Neuronal stem cell (in vitro differentiated cells): ENCODE measurements around the gene HMGCLL1.

ENCODE experiments used
- DNase-seq: peaks from one replicate; pipeline ENCODE4 v3.0.0-alpha.2; 2013; ENCODE audit warnings: low spot score
- H2AFZ ChIP-seq: one replicate; pipeline ENCODE4 v1.6.1; 2013; ENCODE audit warnings: mild to moderate bottlenecking, low read length, inconsistent platforms
- H2AK5ac ChIP-seq: 2 replicates; pipeline ENCODE4 v1.6.1; 2013; ENCODE audit warnings: low read depth, mild to moderate bottlenecking, inconsistent platforms, low read length, moderate library complexity, mixed read lengths
- H2BK120ac ChIP-seq: 2 replicates; pipeline ENCODE4 v1.6.1; 2013; ENCODE audit warnings: low read depth, mild to moderate bottlenecking, inconsistent platforms, low read length, moderate library complexity, mixed read lengths
- H2BK12ac ChIP-seq: one replicate; pipeline ENCODE4 v1.6.1; 2013; ENCODE audit warnings: low read length, inconsistent platforms
- H2BK15ac ChIP-seq: 2 replicates; pipeline ENCODE4 v1.6.1; 2013; ENCODE audit warnings: mild to moderate bottlenecking, low read length, inconsistent platforms, mixed read lengths
- H2BK5ac ChIP-seq: one replicate; pipeline ENCODE4 v1.6.1; 2013; ENCODE audit warnings: inconsistent platforms, mild to moderate bottlenecking, low read length, moderate library complexity
- H3K14ac ChIP-seq: one replicate; pipeline ENCODE4 v1.6.1; 2013; ENCODE audit warnings: low read length, inconsistent platforms
- H3K18ac ChIP-seq: 2 replicates; pipeline ENCODE4 v1.6.1; 2013; ENCODE audit warnings: low read length, inconsistent platforms
- H3K23ac ChIP-seq: 2 replicates; pipeline ENCODE4 v1.6.1; 2013; ENCODE audit warnings: low read depth, mild to moderate bottlenecking, mixed read lengths, low read length, inconsistent platforms; ENCODE audit not compliant: poor library complexity
- H3K27ac ChIP-seq: replicated peaks from 3 replicates; pipeline ENCODE4 v1.5.1; 2013; ENCODE audit warnings: low read length, inconsistent platforms
- H3K27me3 ChIP-seq, 3 experiments: 2 replicates each; pipeline ENCODE4 v1.6.1; 2013; ENCODE audit warnings: low read length in 3 of 3, mild to moderate bottlenecking in 2 of 3, inconsistent platforms in 1 of 3, low read depth in 1 of 3, mixed read lengths in 1 of 3, moderate library complexity in 1 of 3; ENCODE audit not compliant: control insufficient read depth in 3 of 3, insufficient read depth in 3 of 3
- H3K36me3 ChIP-seq, 2 donors: replicated peaks in 1 of 2; 2 replicates each; pipeline ENCODE4 v1.6.1; 2013; ENCODE audit warnings: low read length in 2 of 2; ENCODE audit not compliant: control insufficient read depth in 2 of 2, insufficient read depth in 2 of 2
- H3K4ac ChIP-seq: 2 replicates; pipeline ENCODE4 v1.6.1; 2013; ENCODE audit warnings: inconsistent platforms, mild to moderate bottlenecking, low read length, moderate library complexity
- H3K4me1 ChIP-seq, 2 donors: 1 replicate in 1 of 2; 2 replicates in 1 of 2; pipeline ENCODE4 v1.6.1; 2013; ENCODE audit warnings: low read length in 2 of 2, low read depth in 1 of 2; ENCODE audit not compliant: control insufficient read depth in 2 of 2, insufficient read depth in 1 of 2
- H3K4me2 ChIP-seq: one replicate; pipeline ENCODE4 v1.6.1; 2013; ENCODE audit warnings: mild to moderate bottlenecking, low read length, inconsistent platforms; ENCODE audit not compliant: insufficient read depth, poor library complexity, severe bottlenecking
- H3K4me3 ChIP-seq, 2 donors: 2 replicates each; pipeline ENCODE4 v1.5.1; 2013; ENCODE audit warnings: low read length in 2 of 2, mild to moderate bottlenecking in 2 of 2, inconsistent platforms in 1 of 2, moderate library complexity in 1 of 2
- H3K79me1 ChIP-seq: one replicate; pipeline ENCODE4 v1.6.1; 2013; ENCODE audit warnings: low read depth, mild to moderate bottlenecking, inconsistent platforms, low read length, moderate library complexity
- H3K9ac ChIP-seq: one replicate; pipeline ENCODE4 v1.6.1; 2013; ENCODE audit warnings: mild to moderate bottlenecking, low read depth, low read length, inconsistent platforms; ENCODE audit not compliant: poor library complexity
- H3K9me3 ChIP-seq, 2 donors: replicated peaks in 1 of 2; 2 replicates each; pipeline versions ENCODE3 to v1.6.1; 2013; ENCODE audit warnings: low read length in 2 of 2, mild to moderate bottlenecking in 2 of 2, inconsistent platforms in 1 of 2, low read depth in 1 of 2, mixed read lengths in 1 of 2, moderate library complexity in 1 of 2; ENCODE audit not compliant: control insufficient read depth in 2 of 2, insufficient read depth in 1 of 2
- H4K8ac ChIP-seq: one replicate; pipeline ENCODE4 v1.6.1; 2013; ENCODE audit warnings: low read depth, mild to moderate bottlenecking, inconsistent platforms, low read length, moderate library complexity
- H4K91ac ChIP-seq: one replicate; pipeline ENCODE4 v1.6.1; 2013; ENCODE audit warnings: low read length, low read depth, mild to moderate bottlenecking, inconsistent platforms; ENCODE audit not compliant: poor library complexity
- WGBS, 2 donors: extraction: QIAGEN DNeasy Blood & Tissue Kit; methylation state at CpG; one replicate each; pipeline ENCODE4 v1.1.7; 2013; ENCODE audit warnings: missing lambda C conversion rate in 2 of 2, mixed read lengths in 1 of 2; ENCODE audit not compliant: insufficient read length in 2 of 2, insufficient replicate concordance in 1 of 2; ENCODE audit errors: extremely low coverage in 2 of 2; 5-methylcytosine and 5-hydroxymethylcytosine counted together

The HMGCLL1 gene

GRCh38 chr6:55450005-55450404 is 129.0 kb downstream of the HMGCLL1 start:
- H2BK120ac ChIP-seq = no peak overlapping the region
- no peak overlapping the region for H3K18ac ChIP-seq
- H3K27ac ChIP-seq = no peak overlapping the region
- H4K91ac ChIP-seq = no peak overlapping the region
- no peak for DNase-seq
- H3K4me1 ChIP-seq = no peaks in the 10 kb centered on the region
- H2BK12ac ChIP-seq = no peak overlapping the region
- no peak overlapping the region for H3K4me3 ChIP-seq
- H2AK5ac ChIP-seq = no peak overlapping the region
- no peaks in the 10 kb centered on the region for H3K79me1 ChIP-seq
- no peak overlapping the region for H3K4ac ChIP-seq
- no peak overlapping the region for H3K4me2 ChIP-seq
- no peak overlapping the region for H3K23ac ChIP-seq
- H3K9me3 ChIP-seq = no peaks in the 10 kb centered on the region
- no CpG with 5 or more reads among the region's 2 CpGs for WGBS, 2 donors
- peak overlapping the region; percentile 33 for H2AFZ ChIP-seq
- no peaks in the 10 kb centered on the region for H3K36me3 ChIP-seq
- no peak overlapping the region for H2BK15ac ChIP-seq
- H3K27me3 ChIP-seq = no peaks in the 10 kb centered on the region
- H2BK5ac ChIP-seq = no peak overlapping the region
- no peak overlapping the region for H3K9ac ChIP-seq
- no peak overlapping the region for H4K8ac ChIP-seq
- H3K14ac ChIP-seq = no peak overlapping the region

- no peak overlapping the region for H3K4me2 ChIP-seq
- H3K4me3 ChIP-seq = no peak overlapping the region
- H3K4ac ChIP-seq = no peak overlapping the region
- no peak overlapping the region for H2BK15ac ChIP-seq
- no peak overlapping the region for H4K8ac ChIP-seq
- no peaks in the 10 kb centered on the region for H3K79me1 ChIP-seq
- no peak overlapping the region for H2BK5ac ChIP-seq
- no peak overlapping the region for H3K9ac ChIP-seq
- H3K23ac ChIP-seq = no peak overlapping the region
- no CpG with 5 or more reads among the region's 3 CpGs for WGBS, 2 donors
- no peaks in the 10 kb centered on the region for H3K4me1 ChIP-seq
- DNase-seq = no peak
- H3K9me3 ChIP-seq = no peaks in the 10 kb centered on the region
- H2AFZ ChIP-seq = no peak overlapping the region
- no peak overlapping the region for H2BK120ac ChIP-seq
- H3K18ac ChIP-seq = no peak overlapping the region
- no peak overlapping the region for H3K14ac ChIP-seq
- no peaks in the 10 kb centered on the region for H3K27me3 ChIP-seq
- no peak overlapping the region for H3K27ac ChIP-seq
- no peak overlapping the region for H2BK12ac ChIP-seq
- H3K36me3 ChIP-seq = no peaks in the 10 kb centered on the region
- H4K91ac ChIP-seq = no peak overlapping the region
- no peak overlapping the region for H2AK5ac ChIP-seq
These were observed 129.8 kb downstream of the HMGCLL1 start for GRCh38 chr6:55449225-55449624.

GRCh38 chr6:55448451-55448850 is 130.5 kb downstream of the HMGCLL1 start:
- Histone ChIP-seq H2BK12ac (no peak overlapping the region), H3K14ac (no peak overlapping the region), H3K4ac (no peak overlapping the region), H4K8ac (no peak overlapping the region), H4K91ac (no peak overlapping the region), H3K23ac (no peak overlapping the region), H2BK120ac (no peak overlapping the region), H3K18ac (no peak overlapping the region), H3K79me1 (no peaks in the 10 kb centered on the region), H3K4me1 (no peaks in the 10 kb centered on the region), H3K27ac (no peak overlapping the region), H3K9me3 (no peaks in the 10 kb centered on the region), H2AK5ac (no peak overlapping the region), H3K36me3 (no peaks in the 10 kb centered on the region), H3K27me3 (no peaks in the 10 kb centered on the region), H3K4me3 (no peak overlapping the region), H2BK5ac (no peak overlapping the region), H2BK15ac (no peak overlapping the region), H3K9ac (no peak overlapping the region), H2AFZ (no peak overlapping the region), H3K4me2 (no peak overlapping the region)
- no peak for DNase-seq

DNA sequence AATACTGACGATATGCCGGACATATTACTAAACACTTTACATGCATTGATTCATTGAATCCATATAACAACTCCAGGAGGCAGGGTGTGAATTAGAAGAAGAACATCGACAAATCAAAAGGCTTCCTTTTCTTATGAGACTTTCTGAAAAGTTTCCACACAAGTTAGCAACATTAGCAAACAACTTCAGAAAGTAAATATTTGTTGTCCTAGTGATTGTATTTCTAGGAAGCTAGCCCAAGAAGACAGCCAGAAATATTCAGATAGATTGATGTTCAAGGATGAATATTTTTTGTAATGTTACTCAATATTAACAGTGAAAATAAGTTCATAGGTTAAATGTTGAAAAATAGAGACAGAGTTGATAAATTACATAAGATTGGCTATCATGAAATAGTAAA is 131.1 kb downstream of the HMGCLL1 start:
- Histone ChIP-seq H3K4me1 (no peaks in the 10 kb centered on the region), H4K91ac (no peak overlapping the region), H3K4me2 (no peak overlapping the region), H3K18ac (no peak overlapping the region), H3K27ac (no peak overlapping the region), H4K8ac (no peak overlapping the region), H3K4ac (no peak overlapping the region), H2AFZ (no peak overlapping the region), H3K23ac (no peak overlapping the region), H3K9ac (no peak overlapping the region), H3K36me3 (no peaks in the 10 kb centered on the region), H3K27me3 (no peaks in the 10 kb centered on the region), H2BK5ac (no peak overlapping the region), H2BK12ac (no peak overlapping the region), H2AK5ac (no peak overlapping the region), H3K9me3 (no peaks in the 10 kb centered on the region), H2BK15ac (no peak overlapping the region), H2BK120ac (no peak overlapping the region), H3K79me1 (no peaks in the 10 kb centered on the region), H3K14ac (no peak overlapping the region), H3K4me3 (no peak overlapping the region)
- no CpG with 5 or more reads among the region's 3 CpGs for WGBS, 2 donors
- DNase-seq = no peak
